Endothelial cell of umbilical vein (primary cell): ENCODE results near the gene FAM131B. TPM values are rescaled to one million over a fixed set of nuclear protein-coding genes. Genes with fewer than 3 reads are reported as not detected.

ENCODE experiments used
- BruUV-seq: library from RNA; stranded (reverse); fragments of 400-500 nt; replicated peaks from 2 replicates; lab custom pipeline; 2021; lab: Mats Ljungman, UMichigan
- CTCF ChIA-PET: fragments of 300-600, 350-600 bp; sonication (Branson Sonifier 250); formaldehyde crosslinking; loops from one replicate; lab custom pipeline; 2021; ENCODE audit warnings: antibody characterized with exemption, inconsistent platforms; lab: Charles Lee
- POLR2A ChIA-PET: fragments of 300-600, 350-600 bp; sonication (Branson Sonifier 250); formaldehyde crosslinking; loops from one replicate; lab custom pipeline; 2021; ENCODE audit warnings: antibody characterized with exemption, inconsistent platforms; lab: Charles Lee
- DNase-seq: peaks from one replicate; pipeline ENCODE4 v3.0.0-alpha.2; 2011; ENCODE audit warnings: low read depth, low spot score
- FAIRE-seq: peaks from 2 replicates; lab custom pipeline; 2011; peaks lifted over from hg19 to GRCh38; lab: Jason Lieb, UNC
- H2AFZ ChIP-seq: 2 replicates; pipeline ENCODE4 v1.6.0; 2012; ENCODE audit warnings: low read depth, low read length, control low read depth, inconsistent platforms
- H3K27ac ChIP-seq: 2 replicates; pipeline ENCODE4 v1.5.1; 2011; ENCODE audit warnings: low read depth, mild to moderate bottlenecking, control low read depth, low read length, moderate library complexity; ENCODE audit not compliant: insufficient read depth
- H3K27me3 ChIP-seq, 2 experiments: 2 replicates each; pipeline versions ENCODE4 v1.6.0 to v1.6.1; 2011; ENCODE audit warnings: low read length in 2 of 2, mixed read lengths in 1 of 2; ENCODE audit not compliant: control insufficient read depth in 2 of 2, insufficient read depth in 2 of 2
- H3K36me3 ChIP-seq, 2 experiments: 2 replicates in 1 of 2; 3 replicates in 1 of 2; pipeline ENCODE4 v1.5.1; 2011; ENCODE audit warnings: low read length in 2 of 2, mild to moderate bottlenecking in 1 of 2, moderate library complexity in 1 of 2; ENCODE audit not compliant: control insufficient read depth in 2 of 2, insufficient read depth in 2 of 2; ENCODE audit errors: extremely low read depth in 1 of 2
- H3K4me1 ChIP-seq: 3 replicates; pipeline ENCODE4 v1.5.1; 2011; ENCODE audit warnings: mild to moderate bottlenecking, low read length; ENCODE audit not compliant: control insufficient read depth, insufficient read depth; ENCODE audit errors: extremely low read depth
- H3K4me2 ChIP-seq: 2 replicates; pipeline ENCODE4 v1.6.1; 2011; ENCODE audit warnings: low read length, control low read depth, mixed read lengths; ENCODE audit not compliant: insufficient read depth
- H3K4me3 ChIP-seq, 3 experiments: fragments of 200-600 bp in 1 of 3; sonication (generic), shearing (Covaris generic) in 1 of 3; replicated peaks in 1 of 3; 2 replicates each; pipeline ENCODE4 v1.5.1; 2011 to 2016; ENCODE audit warnings: control low read depth in 3 of 3, low read length in 3 of 3, mild to moderate bottlenecking in 2 of 3, inconsistent platforms in 1 of 3, low read depth in 1 of 3, moderate library complexity in 1 of 3; ENCODE audit not compliant: insufficient read depth in 1 of 3
- H3K79me2 ChIP-seq: 2 replicates; pipeline ENCODE4 v1.6.0; 2012; ENCODE audit warnings: low read length, inconsistent platforms; ENCODE audit not compliant: control insufficient read depth, insufficient read depth
- H3K9ac ChIP-seq: replicated peaks from 2 replicates; pipeline ENCODE3; 2011; ENCODE audit warnings: low read length, control low read depth; ENCODE audit not compliant: insufficient read depth; ENCODE audit errors: extremely low read depth
- H3K9me1 ChIP-seq: replicated peaks from 3 replicates; pipeline ENCODE4 v1.6.0; 2011; ENCODE audit warnings: mild to moderate bottlenecking, low read length; ENCODE audit not compliant: control insufficient read depth, insufficient read depth; ENCODE audit errors: extremely low read depth
- H3K9me3 ChIP-seq: replicated peaks from 2 replicates; pipeline ENCODE4 v1.5.1; 2012; ENCODE audit warnings: low read length, inconsistent platforms; ENCODE audit not compliant: control insufficient read depth, insufficient read depth
- H4K20me1 ChIP-seq: replicated peaks from 2 replicates; pipeline ENCODE3; 2011; ENCODE audit warnings: mild to moderate bottlenecking, low read length; ENCODE audit not compliant: control insufficient read depth, insufficient read depth; ENCODE audit errors: extremely low read depth
- CTCF ChIP-seq, 2 donors: IDR thresholded peaks; 1 replicate in 1 of 2; 2 replicates in 1 of 2; pipeline ENCODE4 v1.5.1; 2011; ENCODE audit warnings: low read length in 2 of 2, mild to moderate bottlenecking in 2 of 2, moderate library complexity in 2 of 2, control low read depth in 1 of 2, inconsistent platforms in 1 of 2, low read depth in 1 of 2; ENCODE audit not compliant: insufficient read depth in 1 of 2; ENCODE audit errors: extremely low read depth in 1 of 2
- EZH2 ChIP-seq: IDR thresholded peaks from 2 replicates; pipeline ENCODE4 v1.6.1; 2012; ENCODE audit warnings: borderline replicate concordance, low read depth, mild to moderate bottlenecking, moderate library complexity, low read length, inconsistent platforms; ENCODE audit not compliant: severe bottlenecking
- FOS ChIP-seq: IDR thresholded peaks from 2 replicates; pipeline ENCODE4 v1.6.1; 2011; ENCODE audit warnings: mild to moderate bottlenecking, low read length, moderate library complexity, borderline replicate concordance; ENCODE audit not compliant: insufficient read depth
- GATA2 ChIP-seq: IDR thresholded peaks from 2 replicates; pipeline ENCODE4 v1.7.0; 2011; ENCODE audit warnings: low read depth, mild to moderate bottlenecking, moderate library complexity, mixed read lengths, low read length; ENCODE audit not compliant: insufficient read length, insufficient read depth
- JUN ChIP-seq: IDR thresholded peaks from 2 replicates; pipeline ENCODE4 v1.6.1; 2011; ENCODE audit warnings: borderline replicate concordance, low read depth; ENCODE audit not compliant: insufficient read length, insufficient read depth
- MAX ChIP-seq: IDR thresholded peaks from 2 replicates; pipeline ENCODE4 v1.6.1; 2011; ENCODE audit not compliant: insufficient read depth, insufficient read length
- POLR2A ChIP-seq: IDR thresholded peaks from 2 replicates; pipeline ENCODE4 v1.6.1; 2012; ENCODE audit warnings: low read depth, mild to moderate bottlenecking, control low read depth, low read length
- dilution Hi-C: fragments of 300-500 bp; cut with MboI; formaldehyde crosslinking; loops from one replicate; pipeline ENCODE4 v1.15.0; 2019; ENCODE audit warnings: low sequenced_read_pairs; ENCODE audit not compliant: extremely low pct_ligation_motif_present
- intact Hi-C: fragments of 100-400 bp; cut with micrococcal nuclease; formaldehyde crosslinking; loops from one replicate; pipeline ENCODE4 v1.10.0; 2022
- polyA plus RNA-seq, 4 experiments: library from polyadenylated mRNA; depleted of rRNA in 3 of 4; stranded (reverse) in 3 of 4; unstranded in 1 of 4; fragments of >200 nt; gene quantifications; 2 replicates each; pipeline versions ENCODE4 v1.2.1 to v1.2.3, GENCODE V29; 2011 to 2012; ENCODE audit warnings: missing spikeins in 1 of 4
- total RNA-seq: library from RNA; stranded (reverse); gene quantifications from 2 replicates; pipeline ENCODE4 v1.2.3, GENCODE V29; 2021

The FAM131B gene
- total and polyA plus RNA-seq, 2 donors (not counting 3 experiments of a cell fraction or from before 2014, with no cell fraction given): 1.6 to 1.8 TPM

- TF ChIP-seq EZH2 (no peak), JUN (no peak)
- no peaks in the 10 kb centered on the region for H4K20me1 ChIP-seq
- no peaks in the 10 kb centered on the region for H3K36me3 ChIP-seq
- H3K4me2 ChIP-seq: no peak overlapping the region
- BruUV-seq: no TSS peak
- no peaks in the 10 kb centered on the region for H3K9me1 ChIP-seq
- no peaks in the 10 kb centered on the region for H3K79me2 ChIP-seq
- H3K27me3 ChIP-seq: no peaks in the 10 kb centered on the region
- dilution Hi-C loops: no loop called here
- no peak overlapping the region for H3K4me3 ChIP-seq
- no peak for DNase-seq
- H2AFZ ChIP-seq: no peak overlapping the region
- no peak for FAIRE-seq
- intact Hi-C loops: no loop called here
- H3K9ac ChIP-seq: no peak overlapping the region
- no peaks in the 10 kb centered on the region for H3K4me1 ChIP-seq
- no peaks in the 10 kb centered on the region for H3K9me3 ChIP-seq
- CTCF ChIA-PET: interaction anchor here (0.9 to 1.2 kb wide), 3 partner anchors 9 to 179 kb away, joined by 3 to 4 read pairs (median 3); no protein-coding TSS in a partner anchor
- POLR2A ChIA-PET: no interaction called here
- H3K27ac ChIP-seq: no peak overlapping the region
Measured at GRCh38 chr7:143327903-143328302, 34.6 kb downstream of the FAM131B start.

GRCh38 chr7:143325240-143325639, 37.3 kb downstream of the FAM131B start:
- CTCF ChIA-PET: interaction anchor here (1.2 kb wide), 1 partner anchor 26 kb away, joined by 4 read pairs; no protein-coding TSS in a partner anchor
- intact Hi-C loops: no loop called here
- dilution Hi-C loops: no loop called here

More at GRCh38 chr7:143325240-143325639, 37.3 kb downstream of the FAM131B start:
- H4K20me1 ChIP-seq: no peaks in the 10 kb centered on the region
- H2AFZ ChIP-seq: no peak overlapping the region
- H3K79me2 ChIP-seq: no peaks in the 10 kb centered on the region
- H3K27ac ChIP-seq: no peak overlapping the region
- no peak overlapping the region for H3K4me2 ChIP-seq
- FAIRE-seq (no peak), DNase-seq (no peak)
- no peaks in the 10 kb centered on the region for H3K9me1 ChIP-seq
- H3K27me3 ChIP-seq: no peaks in the 10 kb centered on the region
- H3K4me1 ChIP-seq: no peaks in the 10 kb centered on the region
- H3K36me3 ChIP-seq: no peaks in the 10 kb centered on the region
- H3K4me3 ChIP-seq: no peak overlapping the region
- TF ChIP-seq POLR2A: no peak
- TF ChIP-seq FOS: no peak
- no peak for TF ChIP-seq CTCF (IDR thresholded peaks at IDR 0.05; ENCODE audit: extremely low read depth in 1 of 2, insufficient read depth in 1 of 2, low read depth in 1 of 2, low read length in 2 of 2)
- TF ChIP-seq GATA2: no peak
- no peak for TF ChIP-seq MAX
- no TSS peak for BruUV-seq
- POLR2A ChIA-PET: no interaction called here
- H3K9ac ChIP-seq: no peak overlapping the region
- no peaks in the 10 kb centered on the region for H3K9me3 ChIP-seq
